ENCODE data around the gene COX11. TPM values are rescaled to one million over a fixed set of nuclear protein-coding genes. Genes with fewer than 3 reads are reported as not detected.

Gene COX11
- 10 to 100 TPM; 44.2 to 49.9 TPM for total RNA-seq

- peaks cover 23% of the 10 kb centered on the region for H3K4me1 Mint-ChIP-seq (ENCODE audit: low read depth)
- ChIA-PET CTCF (no interaction called here), POLR2A (no interaction called here)
- H3K27ac Mint-ChIP-seq = no peak within 1 kb of the TSS
- H3K9me3 Mint-ChIP-seq = no peaks in the 10 kb centered on the region
- DNase-seq = peak; percentile 97
- no peaks in the 10 kb centered on the region for H3K27me3 Mint-ChIP-seq
- peaks cover 10% of the 10 kb centered on the region for H3K36me3 Mint-ChIP-seq
- intact Hi-C loops (cut with micrococcal nuclease) = loop anchor here (1.0 to 5.0 kb wide), 6 partner anchors 66 to 453 kb away; partner anchors contain the start of genes HLF, MMD and TOM1L1
- no peak within 1 kb of the TSS for H3K4me3 Mint-ChIP-seq
Observed at GRCh38 chr17:54968262-54968987, at the start of gene COX11, which contains the start of gene STXBP4. Gene COX11, minus strand, starts transcription at chr17:54968654. Its CDS starts 8 bp downstream, at chr17:54968646. Gene STXBP4, plus strand, starts transcription at chr17:54968765. Its CDS starts 17,455 bp downstream, at chr17:54986220.

- Mint-ChIP-seq H3K27ac (no peak overlapping the region), H3K4me3 (no peak overlapping the region), H3K27me3 (no peaks in the 10 kb centered on the region), H3K4me1 (ENCODE audit: low read depth) (no peaks in the 10 kb centered on the region), H3K36me3 (no peaks in the 10 kb centered on the region), H3K9me3 (no peaks in the 10 kb centered on the region)
- ChIA-PET POLR2A (no interaction called here), CTCF (interaction anchor here (0.6 to 1.8 kb wide), 10 partner anchors 8 to 357 kb away, joined by 3 to 15 read pairs (median 3); no protein-coding TSS in a partner anchor)
- intact Hi-C loops (cut with micrococcal nuclease) = no loop called here
- DNase-seq = no peak
Observed at GRCh38 chr17:55005520-55005919, 37.1 kb upstream of the COX11 start.

- no peak overlapping the region for H3K4me3 Mint-ChIP-seq
- CTCF ChIA-PET = interaction anchor here (1.5 to 1.6 kb wide), 4 partner anchors 11 to 358 kb away, joined by 3 to 15 read pairs (median 4); no protein-coding TSS in a partner anchor
- DNase-seq = no peak
- no peaks in the 10 kb centered on the region for H3K4me1 Mint-ChIP-seq (ENCODE audit: low read depth)
- H3K27me3 Mint-ChIP-seq = no peaks in the 10 kb centered on the region
- POLR2A ChIA-PET = no interaction called here
- intact Hi-C loops (cut with micrococcal nuclease) = no loop called here
- H3K27ac Mint-ChIP-seq = no peak overlapping the region
- no peaks in the 10 kb centered on the region for H3K9me3 Mint-ChIP-seq
- no peaks in the 10 kb centered on the region for H3K36me3 Mint-ChIP-seq
Observed at GRCh38 chr17:55004484-55004883, 36.0 kb upstream of the COX11 start.

GRCh38 chr17:55002458-55002857 lies 34.0 kb upstream of the COX11 start:
- POLR2A ChIA-PET = no interaction called here

GRCh38 chr17:54996441-54996840 lies 28.0 kb upstream of the COX11 start:
- Mint-ChIP-seq H3K27me3 (no peaks in the 10 kb centered on the region), H3K27ac (no peak overlapping the region)
- CTCF ChIA-PET = interaction anchor here (1.2 to 6.3 kb wide), 4 partner anchors 9 to 361 kb away, joined by 3 to 92 read pairs (median 6); no protein-coding TSS in a partner anchor

More at GRCh38 chr17:55002458-55002857, 34.0 kb upstream of the COX11 start:
- Mint-ChIP-seq H3K4me3 (no peak overlapping the region), H3K36me3 (no peaks in the 10 kb centered on the region), H3K27ac (no peak overlapping the region), H3K4me1 (ENCODE audit: low read depth) (no peaks in the 10 kb centered on the region), H3K9me3 (no peaks in the 10 kb centered on the region), H3K27me3 (no peaks in the 10 kb centered on the region)
- CTCF ChIA-PET = interaction anchor here (1.6 kb wide), 1 partner anchor 9 kb away, joined by 8 read pairs; no protein-coding TSS in a partner anchor
- intact Hi-C loops (cut with micrococcal nuclease) = no loop called here
- no peak for DNase-seq

GRCh38 chr17:54992797-54993639 lies 24.6 kb upstream of the COX11 start:
- H3K27ac Mint-ChIP-seq = no peak overlapping the region

More at GRCh38 chr17:54996441-54996840, 28.0 kb upstream of the COX11 start:
- no peaks in the 10 kb centered on the region for H3K4me1 Mint-ChIP-seq (ENCODE audit: low read depth)
- no peaks in the 10 kb centered on the region for H3K9me3 Mint-ChIP-seq
- intact Hi-C loops (cut with micrococcal nuclease) = no loop called here
- no peak for DNase-seq
- POLR2A ChIA-PET = no interaction called here
- no peaks in the 10 kb centered on the region for H3K36me3 Mint-ChIP-seq
- H3K4me3 Mint-ChIP-seq = no peak overlapping the region

GRCh38 chr17:54991567-54991966 lies 23.1 kb upstream of the COX11 start:
- H3K4me1 Mint-ChIP-seq (ENCODE audit: low read depth) = no peaks in the 10 kb centered on the region
- ChIA-PET POLR2A (no interaction called here), CTCF (interaction anchor here (0.6 to 6.3 kb wide), 9 partner anchors 9 to 365 kb away, joined by 3 to 92 read pairs (median 9); no protein-coding TSS in a partner anchor)
- no peaks in the 10 kb centered on the region for H3K27me3 Mint-ChIP-seq
- intact Hi-C loops (cut with micrococcal nuclease) = no loop called here
- H3K4me3 Mint-ChIP-seq = no peak overlapping the region
- no peak overlapping the region for H3K27ac Mint-ChIP-seq
- no peaks in the 10 kb centered on the region for H3K9me3 Mint-ChIP-seq
- H3K36me3 Mint-ChIP-seq = no peaks in the 10 kb centered on the region
- no peak for DNase-seq

More at GRCh38 chr17:54992797-54993639, 24.6 kb upstream of the COX11 start:
- no peaks in the 10 kb centered on the region for H3K36me3 Mint-ChIP-seq
- no peaks in the 10 kb centered on the region for H3K27me3 Mint-ChIP-seq
- DNase-seq = no peak
- ChIA-PET POLR2A (no interaction called here), CTCF (interaction anchor here (0.6 to 6.3 kb wide), 38 partner anchors 8 to 725 kb away, joined by 3 to 92 read pairs (median 4); no protein-coding TSS in a partner anchor)
- no peaks in the 10 kb centered on the region for H3K9me3 Mint-ChIP-seq
- no peaks in the 10 kb centered on the region for H3K4me1 Mint-ChIP-seq (ENCODE audit: low read depth)
- intact Hi-C loops (cut with micrococcal nuclease) = loop anchor here (1.0 kb wide), 3 partner anchors 303 to 521 kb away; no protein-coding TSS in a partner anchor
- no peak overlapping the region for H3K4me3 Mint-ChIP-seq

- H3K27ac Mint-ChIP-seq = no peak overlapping the region
- no peaks in the 10 kb centered on the region for H3K4me1 Mint-ChIP-seq (ENCODE audit: low read depth)
- intact Hi-C loops (cut with micrococcal nuclease) = no loop called here
- CTCF ChIA-PET = interaction anchor here (1.7 to 6.3 kb wide), 3 partner anchors 248 to 366 kb away, joined by 3 to 92 read pairs (median 87); no protein-coding TSS in a partner anchor
- POLR2A ChIA-PET = no interaction called here
- H3K9me3 Mint-ChIP-seq = no peaks in the 10 kb centered on the region
- H3K27me3 Mint-ChIP-seq = no peaks in the 10 kb centered on the region
- H3K4me3 Mint-ChIP-seq = no peak overlapping the region
- H3K36me3 Mint-ChIP-seq = no peaks in the 10 kb centered on the region
- no peak for DNase-seq
Observed at GRCh38 chr17:54990118-54990517, 21.7 kb upstream of the COX11 start.

GRCh38 chr17:54985476-54985875 lies 17.0 kb upstream of the COX11 start:
- intact Hi-C loops (cut with micrococcal nuclease) = no loop called here
- DNase-seq = no peak
- ChIA-PET POLR2A (no interaction called here), CTCF (interaction anchor here (1.0 to 2.2 kb wide), 3 partner anchors 8 to 371 kb away, joined by 3 to 6 read pairs (median 5); no protein-coding TSS in a partner anchor)
- no peaks in the 10 kb centered on the region for H3K9me3 Mint-ChIP-seq
- no peaks in the 10 kb centered on the region for H3K4me1 Mint-ChIP-seq (ENCODE audit: low read depth)
- peaks cover 3% of the 10 kb centered on the region for H3K36me3 Mint-ChIP-seq
- H3K27ac Mint-ChIP-seq = no peak overlapping the region
- no peak overlapping the region for H3K4me3 Mint-ChIP-seq
- H3K27me3 Mint-ChIP-seq = no peaks in the 10 kb centered on the region

- POLR2A ChIA-PET = no interaction called here
- intact Hi-C loops (cut with micrococcal nuclease) = no loop called here
- Mint-ChIP-seq H3K4me3 (no peak overlapping the region), H3K27ac (no peak overlapping the region), H3K27me3 (no peaks in the 10 kb centered on the region), H3K9me3 (peaks cover 4% of the 10 kb centered on the region), H3K4me1 (ENCODE audit: low read depth) (peaks cover 3% of the 10 kb centered on the region), H3K36me3 (peaks cover 3% of the 10 kb centered on the region)
- CTCF ChIA-PET = no interaction called here
- DNase-seq = no peak
Observed at GRCh38 chr17:54983260-54983659, 14.8 kb upstream of the COX11 start.

- POLR2A ChIA-PET = no interaction called here
- Mint-ChIP-seq H3K4me3 (no peak overlapping the region), H3K27ac (no peak overlapping the region), H3K36me3 (peaks cover 3% of the 10 kb centered on the region), H3K9me3 (peaks cover 4% of the 10 kb centered on the region), H3K4me1 (ENCODE audit: low read depth) (peaks cover 3% of the 10 kb centered on the region), H3K27me3 (no peaks in the 10 kb centered on the region)
- CTCF ChIA-PET = no interaction called here
- DNase-seq = no peak
- intact Hi-C loops (cut with micrococcal nuclease) = no loop called here
Observed at GRCh38 chr17:54982399-54982798, 13.9 kb upstream of the COX11 start.

GRCh38 chr17:54980375-54980774 lies 11.9 kb upstream of the COX11 start:
- no peak for DNase-seq
- intact Hi-C loops (cut with micrococcal nuclease) = no loop called here
- ChIA-PET POLR2A (no interaction called here), CTCF (no interaction called here)
- Mint-ChIP-seq H3K27me3 (no peaks in the 10 kb centered on the region), H3K9me3 (peaks cover 4% of the 10 kb centered on the region), H3K27ac (no peak overlapping the region), H3K4me1 (ENCODE audit: low read depth) (peaks cover 10% of the 10 kb centered on the region), H3K4me3 (no peak overlapping the region), H3K36me3 (peaks cover 4% of the 10 kb centered on the region)
